K562 (cell line): ENCODE results near the gene CTXND1.

Source experiments
- NUFIP1 ChIP-seq: fragments of 450-650 bp; IDR thresholded peaks from 2 replicates; pipeline ENCODE4 v1.6.1; 2018; ENCODE audit not compliant: partially characterized antibody
- RFX5 ChIP-seq: IDR thresholded peaks from 2 replicates; pipeline ENCODE4 v1.6.1; 2011; ENCODE audit warnings: low read depth, mild to moderate bottlenecking, improper control_type of control experiment, low read length
- TF ChIP-seq, protein P1 (sequence below), 2 experiments: fragments of 450-650 bp in 1 of 2; IDR thresholded peaks; 2 replicates each; pipeline ENCODE4 v1.6.1; 2011 to 2017; ENCODE audit warnings: low read depth in 2 of 2, antibody characterized with exemption in 1 of 2, borderline replicate concordance in 1 of 2, low read length in 1 of 2, mild to moderate bottlenecking in 1 of 2, mixed read lengths in 1 of 2; ENCODE audit not compliant: control insufficient read depth in 1 of 2

DNA sequence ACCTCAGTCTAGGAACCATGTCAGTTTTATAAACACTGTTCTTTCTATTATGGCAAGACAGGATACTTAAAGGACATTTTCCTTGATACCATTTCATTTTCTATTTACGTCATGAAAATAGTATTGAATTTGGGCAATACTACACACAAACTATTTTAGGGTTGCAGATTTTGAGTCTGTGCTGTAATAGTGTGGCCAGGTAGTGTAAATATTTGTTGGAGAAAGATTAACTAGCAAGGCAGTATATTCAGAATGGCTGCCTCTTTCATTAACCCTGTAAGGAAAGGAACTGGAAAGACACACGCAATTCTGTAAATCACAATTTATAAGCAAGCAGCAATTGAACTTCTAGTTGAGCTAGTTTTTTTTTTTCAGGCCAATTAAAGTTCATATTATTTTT lies 2.0 kb downstream of the CTXND1 start:
- no peak for TF ChIP-seq RFX5
- TF ChIP-seq NUFIP1: no peak
- TF ChIP-seq, protein P1, sequence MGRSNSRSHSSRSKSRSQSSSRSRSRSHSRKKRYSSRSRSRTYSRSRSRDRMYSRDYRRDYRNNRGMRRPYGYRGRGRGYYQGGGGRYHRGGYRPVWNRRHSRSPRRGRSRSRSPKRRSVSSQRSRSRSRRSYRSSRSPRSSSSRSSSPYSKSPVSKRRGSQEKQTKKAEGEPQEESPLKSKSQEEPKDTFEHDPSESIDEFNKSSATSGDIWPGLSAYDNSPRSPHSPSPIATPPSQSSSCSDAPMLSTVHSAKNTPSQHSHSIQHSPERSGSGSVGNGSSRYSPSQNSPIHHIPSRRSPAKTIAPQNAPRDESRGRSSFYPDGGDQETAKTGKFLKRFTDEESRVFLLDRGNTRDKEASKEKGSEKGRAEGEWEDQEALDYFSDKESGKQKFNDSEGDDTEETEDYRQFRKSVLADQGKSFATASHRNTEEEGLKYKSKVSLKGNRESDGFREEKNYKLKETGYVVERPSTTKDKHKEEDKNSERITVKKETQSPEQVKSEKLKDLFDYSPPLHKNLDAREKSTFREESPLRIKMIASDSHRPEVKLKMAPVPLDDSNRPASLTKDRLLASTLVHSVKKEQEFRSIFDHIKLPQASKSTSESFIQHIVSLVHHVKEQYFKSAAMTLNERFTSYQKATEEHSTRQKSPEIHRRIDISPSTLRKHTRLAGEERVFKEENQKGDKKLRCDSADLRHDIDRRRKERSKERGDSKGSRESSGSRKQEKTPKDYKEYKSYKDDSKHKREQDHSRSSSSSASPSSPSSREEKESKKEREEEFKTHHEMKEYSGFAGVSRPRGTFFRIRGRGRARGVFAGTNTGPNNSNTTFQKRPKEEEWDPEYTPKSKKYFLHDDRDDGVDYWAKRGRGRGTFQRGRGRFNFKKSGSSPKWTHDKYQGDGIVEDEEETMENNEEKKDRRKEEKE (IDR thresholded peaks at IDR 0.05; ENCODE audit: borderline replicate concordance in 1 of 2, control insufficient read depth in 1 of 2, low read depth in 2 of 2, low read length in 1 of 2): no peak
